Astrocyte of the cerebellum (primary cell): ENCODE measurements around the gene PALLD.

Source experiments
- DNase-seq: peaks from one replicate; pipeline ENCODE4 v3.0.0-alpha.2; 2011; ENCODE audit warnings: low read depth
- H3K4me3 ChIP-seq: 2 replicates; pipeline ENCODE4 v1.5.1; 2011; ENCODE audit warnings: mild to moderate bottlenecking, low read depth, low read length, moderate library complexity
- CTCF ChIP-seq: IDR thresholded peaks from 2 replicates; pipeline ENCODE4 v1.5.1; 2012; ENCODE audit warnings: low read length, low read depth, moderate library complexity, mild to moderate bottlenecking; ENCODE audit errors: missing control alignments
- in situ Hi-C: cut with HindIII; loops from 2 replicates; pipeline ENCODE4 v1.10.0; 2017; ENCODE audit warnings: low sequenced_read_pairs

Gene PALLD

GRCh38 chr4:168666531-168666930, 169.7 kb downstream of the PALLD start:
- TF ChIP-seq CTCF, result no peak
- no peak overlapping the region for H3K4me3 ChIP-seq
- in situ Hi-C loops, result no loop called here
- DNase-seq, result no peak

GRCh38 chr4:168667376-168667775, 170.5 kb downstream of the PALLD start:
- no peak for DNase-seq
- H3K4me3 ChIP-seq, result no peak overlapping the region
- TF ChIP-seq CTCF, result no peak
- in situ Hi-C loops, result no loop called here

GRCh38 chr4:168667921-168668320, 171.1 kb downstream of the PALLD start:
- no peak overlapping the region for H3K4me3 ChIP-seq
- DNase-seq, result no peak
- no peak for TF ChIP-seq CTCF
- in situ Hi-C loops, result no loop called here

GRCh38 chr4:168673476-168673875, 176.6 kb downstream of the PALLD start:
- in situ Hi-C loops, result no loop called here
- no peak overlapping the region for H3K4me3 ChIP-seq
- DNase-seq, result no peak
- TF ChIP-seq CTCF, result no peak

- no peak overlapping the region for H3K4me3 ChIP-seq
- in situ Hi-C loops, result no loop called here
- TF ChIP-seq CTCF, result no peak
- no peak for DNase-seq
These were observed 177.4 kb downstream of the PALLD start for GRCh38 chr4:168674077-168674747.

GRCh38 chr4:168674866-168675265, 178.0 kb downstream of the PALLD start:
- H3K4me3 ChIP-seq, result no peak overlapping the region
- in situ Hi-C loops, result no loop called here
- DNase-seq, result no peak
- TF ChIP-seq CTCF, result no peak
